ENCODE results near the gene CARTPT. TPM values are rescaled to one million over a fixed set of nuclear protein-coding genes. Genes with fewer than 3 reads are reported as not detected.

The CARTPT gene
- polyA plus RNA-seq, 1 donor, result 8.5 TPM

- peaks cover 13% of the 10 kb centered on the region for H3K4me1 ChIP-seq (ENCODE audit: control insufficient read depth, insufficient read depth, low read length)
- no CpG with 5 or more reads among the region's 2 CpGs for WGBS (ENCODE audit: insufficient coverage, low lambda C conversion rate)
- no peak for DNase-seq
- H3K36me3 ChIP-seq (ENCODE audit: control insufficient read depth, insufficient read depth, low read length), result no peaks in the 10 kb centered on the region
- H3K27ac ChIP-seq (ENCODE audit: low read length), result no peak overlapping the region
- H3K27me3 ChIP-seq (ENCODE audit: control insufficient read depth, insufficient read depth, low read length), result no peaks in the 10 kb centered on the region
- no peaks in the 10 kb centered on the region for H3K9me3 ChIP-seq (ENCODE audit: control insufficient read depth, low read depth, low read length)
- no peak overlapping the region for H3K4me3 ChIP-seq (ENCODE audit: low read length)
Observed at GRCh38 chr5:71699233-71699632, 19.8 kb upstream of the CARTPT start.

GRCh38 chr5:71699751-71700150 is 19.3 kb upstream of the CARTPT start:
- Histone ChIP-seq H3K4me1 (ENCODE audit: control insufficient read depth, insufficient read depth, low read length) (peaks cover 10% of the 10 kb centered on the region), H3K9me3 (ENCODE audit: control insufficient read depth, low read depth, low read length) (no peaks in the 10 kb centered on the region), H3K27me3 (ENCODE audit: control insufficient read depth, insufficient read depth, low read length) (no peaks in the 10 kb centered on the region), H3K36me3 (ENCODE audit: control insufficient read depth, insufficient read depth, low read length) (no peaks in the 10 kb centered on the region), H3K4me3 (ENCODE audit: low read length) (no peak overlapping the region), H3K27ac (ENCODE audit: low read length) (no peak overlapping the region)
- WGBS (ENCODE audit: insufficient coverage, low lambda C conversion rate), result 92% methylated on average over 1 of the region's 2 CpGs
- DNase-seq, result no peak

GRCh38 chr5:71700803-71701202 is 18.3 kb upstream of the CARTPT start:
- H3K4me1 ChIP-seq (ENCODE audit: control insufficient read depth, insufficient read depth, low read length), result no peaks in the 10 kb centered on the region
- H3K36me3 ChIP-seq (ENCODE audit: control insufficient read depth, insufficient read depth, low read length), result no peaks in the 10 kb centered on the region
- H3K4me3 ChIP-seq (ENCODE audit: low read length), result no peak overlapping the region
- no peaks in the 10 kb centered on the region for H3K27me3 ChIP-seq (ENCODE audit: control insufficient read depth, insufficient read depth, low read length)
- no peak for DNase-seq
- H3K9me3 ChIP-seq (ENCODE audit: control insufficient read depth, low read depth, low read length), result no peaks in the 10 kb centered on the region
- no peak overlapping the region for H3K27ac ChIP-seq (ENCODE audit: low read length)

- peaks cover under 1% of the 10 kb centered on the region for H3K4me1 ChIP-seq (ENCODE audit: control insufficient read depth, insufficient read depth, low read length)
- H3K36me3 ChIP-seq (ENCODE audit: control insufficient read depth, insufficient read depth, low read length), result no peaks in the 10 kb centered on the region
- H3K9me3 ChIP-seq (ENCODE audit: control insufficient read depth, low read depth, low read length), result no peaks in the 10 kb centered on the region
- DNase-seq, result no peak
- H3K27ac ChIP-seq (ENCODE audit: low read length), result no peak overlapping the region
- no CpG with 5 or more reads among the region's 3 CpGs for WGBS (ENCODE audit: insufficient coverage, low lambda C conversion rate)
- H3K27me3 ChIP-seq (ENCODE audit: control insufficient read depth, insufficient read depth, low read length), result no peaks in the 10 kb centered on the region
- no peak overlapping the region for H3K4me3 ChIP-seq (ENCODE audit: low read length)
Observed at GRCh38 chr5:71701407-71701806, 17.7 kb upstream of the CARTPT start.

- Histone ChIP-seq H3K9me3 (ENCODE audit: control insufficient read depth, low read depth, low read length) (no peaks in the 10 kb centered on the region), H3K4me3 (ENCODE audit: low read length) (no peak overlapping the region), H3K27ac (ENCODE audit: low read length) (no peak overlapping the region), H3K36me3 (ENCODE audit: control insufficient read depth, insufficient read depth, low read length) (no peaks in the 10 kb centered on the region), H3K4me1 (ENCODE audit: control insufficient read depth, insufficient read depth, low read length) (peaks cover 6% of the 10 kb centered on the region), H3K27me3 (ENCODE audit: control insufficient read depth, insufficient read depth, low read length) (no peaks in the 10 kb centered on the region)
- WGBS (ENCODE audit: insufficient coverage, low lambda C conversion rate), result no CpG with 5 or more reads among the region's 4 CpGs
- DNase-seq, result no peak
Observed at GRCh38 chr5:71703941-71704340, 15.1 kb upstream of the CARTPT start.

- no peaks in the 10 kb centered on the region for H3K36me3 ChIP-seq (ENCODE audit: control insufficient read depth, insufficient read depth, low read length)
- no CpG with 5 or more reads among the region's 5 CpGs for WGBS (ENCODE audit: insufficient coverage, low lambda C conversion rate)
Observed at GRCh38 chr5:71705421-71705820, 13.7 kb upstream of the CARTPT start.

GRCh38 chr5:71706906-71707305 is 12.2 kb upstream of the CARTPT start:
- no CpG with 5 or more reads among the region's 3 CpGs for WGBS (ENCODE audit: insufficient coverage, low lambda C conversion rate)
- peaks cover 6% of the 10 kb centered on the region for H3K4me1 ChIP-seq (ENCODE audit: control insufficient read depth, insufficient read depth, low read length)
- H3K36me3 ChIP-seq (ENCODE audit: control insufficient read depth, insufficient read depth, low read length), result no peaks in the 10 kb centered on the region
- no peaks in the 10 kb centered on the region for H3K27me3 ChIP-seq (ENCODE audit: control insufficient read depth, insufficient read depth, low read length)
- H3K27ac ChIP-seq (ENCODE audit: low read length), result no peak overlapping the region
- no peaks in the 10 kb centered on the region for H3K9me3 ChIP-seq (ENCODE audit: control insufficient read depth, low read depth, low read length)
- peak; percentile 72 to 80 for DNase-seq
- H3K4me3 ChIP-seq (ENCODE audit: low read length), result no peak overlapping the region

More at GRCh38 chr5:71705421-71705820, 13.7 kb upstream of the CARTPT start:
- DNase-seq, result no peak
- no peak overlapping the region for H3K27ac ChIP-seq (ENCODE audit: low read length)
- no peaks in the 10 kb centered on the region for H3K9me3 ChIP-seq (ENCODE audit: control insufficient read depth, low read depth, low read length)
- no peaks in the 10 kb centered on the region for H3K27me3 ChIP-seq (ENCODE audit: control insufficient read depth, insufficient read depth, low read length)
- peaks cover 6% of the 10 kb centered on the region for H3K4me1 ChIP-seq (ENCODE audit: control insufficient read depth, insufficient read depth, low read length)
- no peak overlapping the region for H3K4me3 ChIP-seq (ENCODE audit: low read length)

GRCh38 chr5:71711610-71712009 is 7.5 kb upstream of the CARTPT start:
- 71% methylated on average over 1 of the region's 4 CpGs for WGBS (ENCODE audit: insufficient coverage, low lambda C conversion rate)
- H3K9me3 ChIP-seq (ENCODE audit: control insufficient read depth, low read depth, low read length), result no peaks in the 10 kb centered on the region
- peaks cover 9% of the 10 kb centered on the region for H3K27me3 ChIP-seq (ENCODE audit: control insufficient read depth, insufficient read depth, low read length)
- no peaks in the 10 kb centered on the region for H3K36me3 ChIP-seq (ENCODE audit: control insufficient read depth, insufficient read depth, low read length)
- no peak for DNase-seq
- H3K4me1 ChIP-seq (ENCODE audit: control insufficient read depth, insufficient read depth, low read length), result peaks cover 4% of the 10 kb centered on the region
- no peak overlapping the region for H3K4me3 ChIP-seq (ENCODE audit: low read length)
- no peak overlapping the region for H3K27ac ChIP-seq (ENCODE audit: low read length)

GRCh38 chr5:71714911-71715310 is 4.2 kb upstream of the CARTPT start:
- 20% methylated on average over 1 of the region's 2 CpGs for WGBS (ENCODE audit: insufficient coverage, low lambda C conversion rate)

GRCh38 chr5:71727978-71728377 is 8.9 kb downstream of the CARTPT start:
- no peak for DNase-seq
- WGBS (ENCODE audit: insufficient coverage, low lambda C conversion rate), result 83% methylated on average over 1 of the region's 2 CpGs
- H3K27ac ChIP-seq (ENCODE audit: low read length), result no peak overlapping the region

More at GRCh38 chr5:71714911-71715310, 4.2 kb upstream of the CARTPT start:
- no peak overlapping the region for H3K4me3 ChIP-seq (ENCODE audit: low read length)
- DNase-seq, result no peak
- H3K9me3 ChIP-seq (ENCODE audit: control insufficient read depth, low read depth, low read length), result peaks cover 7% of the 10 kb centered on the region
- H3K36me3 ChIP-seq (ENCODE audit: control insufficient read depth, insufficient read depth, low read length), result no peaks in the 10 kb centered on the region
- peaks cover 37% of the 10 kb centered on the region for H3K27me3 ChIP-seq (ENCODE audit: control insufficient read depth, insufficient read depth, low read length)
- H3K27ac ChIP-seq (ENCODE audit: low read length), result no peak overlapping the region
- H3K4me1 ChIP-seq (ENCODE audit: control insufficient read depth, insufficient read depth, low read length), result no peaks in the 10 kb centered on the region

GRCh38 chr5:71731015-71731414 is 11.9 kb downstream of the CARTPT start:
- no peaks in the 10 kb centered on the region for H3K36me3 ChIP-seq (ENCODE audit: control insufficient read depth, insufficient read depth, low read length)
- no peak for DNase-seq
- no peaks in the 10 kb centered on the region for H3K4me1 ChIP-seq (ENCODE audit: control insufficient read depth, insufficient read depth, low read length)
- no peaks in the 10 kb centered on the region for H3K9me3 ChIP-seq (ENCODE audit: control insufficient read depth, low read depth, low read length)
- H3K4me3 ChIP-seq (ENCODE audit: low read length), result no peak overlapping the region
- H3K27ac ChIP-seq (ENCODE audit: low read length), result no peak overlapping the region
- H3K27me3 ChIP-seq (ENCODE audit: control insufficient read depth, insufficient read depth, low read length), result peaks cover 6% of the 10 kb centered on the region

More at GRCh38 chr5:71727978-71728377, 8.9 kb downstream of the CARTPT start:
- no peaks in the 10 kb centered on the region for H3K4me1 ChIP-seq (ENCODE audit: control insufficient read depth, insufficient read depth, low read length)
- H3K4me3 ChIP-seq (ENCODE audit: low read length), result no peak overlapping the region
- no peaks in the 10 kb centered on the region for H3K9me3 ChIP-seq (ENCODE audit: control insufficient read depth, low read depth, low read length)
- peaks cover 11% of the 10 kb centered on the region for H3K27me3 ChIP-seq (ENCODE audit: control insufficient read depth, insufficient read depth, low read length)
- no peaks in the 10 kb centered on the region for H3K36me3 ChIP-seq (ENCODE audit: control insufficient read depth, insufficient read depth, low read length)
